ENCODE results near the gene TACC2.

TACC2 gene

GRCh38 chr10:122265896-122266295, 276.9 kb downstream of the TACC2 start:
- no peak for TF ChIP-seq CTCF (IDR thresholded peaks at IDR 0.05; ENCODE audit: low read depth, low read length)
- no peak for DNase-seq (ENCODE audit: extremely low read depth, low read depth)

- no peak for DNase-seq (ENCODE audit: extremely low read depth, low read depth)
These were observed 279.1 kb downstream of the TACC2 start for GRCh38 chr10:122267849-122268737.

GRCh38 chr10:122269059-122269687, 280.2 kb downstream of the TACC2 start:
- TF ChIP-seq CTCF (IDR thresholded peaks at IDR 0.05; ENCODE audit: low read depth, low read length) = no peak
- DNase-seq (ENCODE audit: extremely low read depth, low read depth) = no peak

More at GRCh38 chr10:122267849-122268737, 279.1 kb downstream of the TACC2 start:
- TF ChIP-seq CTCF (IDR thresholded peaks at IDR 0.05; ENCODE audit: low read depth, low read length) = peak; percentile 99

GRCh38 chr10:122271076-122271475, 282.1 kb downstream of the TACC2 start, which contains the start of gene BTBD16:
TSS of gene BTBD16 (plus strand) at chr10:122271296. CDS start at chr10:122275082, 3,786 bp downstream.
- no peak for DNase-seq (ENCODE audit: extremely low read depth, low read depth)
- TF ChIP-seq CTCF (IDR thresholded peaks at IDR 0.05; ENCODE audit: low read depth, low read length) = no peak

GRCh38 chr10:122273966-122274545, 285.1 kb downstream of the TACC2 start:
- no peak for DNase-seq (ENCODE audit: extremely low read depth, low read depth)
- no peak for TF ChIP-seq CTCF (IDR thresholded peaks at IDR 0.05; ENCODE audit: low read depth, low read length)

GRCh38 chr10:122276611-122277208, 287.7 kb downstream of the TACC2 start:
- DNase-seq (ENCODE audit: extremely low read depth, low read depth) = no peak
- no peak for TF ChIP-seq CTCF (IDR thresholded peaks at IDR 0.05; ENCODE audit: low read depth, low read length)

All from AG09319 (cell line).